ENCODE results near the gene GRAMD4.

DNA sequence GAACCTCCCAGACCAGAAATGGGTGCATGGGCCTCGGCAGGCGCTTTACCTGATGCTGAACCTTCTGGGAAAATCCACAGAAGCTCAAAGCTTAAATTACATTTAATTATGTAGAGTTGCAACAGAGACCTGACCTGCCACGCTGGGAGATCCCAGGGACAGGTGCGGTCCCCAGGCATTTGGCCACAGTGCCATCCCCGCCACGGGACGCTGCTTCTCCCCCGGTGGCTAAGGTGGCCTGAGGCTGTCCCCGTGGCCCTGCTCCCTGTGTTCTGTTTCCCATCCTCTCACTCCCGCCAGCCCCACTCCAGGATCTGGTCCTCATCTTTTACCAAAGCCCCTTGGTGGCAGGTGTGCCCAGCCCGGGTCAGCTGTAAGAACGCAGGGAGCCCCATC, 39.6 kb downstream of the GRAMD4 start:
- TF ChIP-seq POLR2A (IDR thresholded peaks at IDR 0.05; ENCODE audit: low read depth, low read length) = no peak
- TF ChIP-seq PAX5 (IDR thresholded peaks at IDR 0.05; ENCODE audit: insufficient read depth, low read length, severe bottlenecking) = no peak
- no peak for TF ChIP-seq SPI1 (IDR thresholded peaks at IDR 0.05; ENCODE audit: low read depth, low read length)
- no peak for TF ChIP-seq POLR2AphosphoS5 (IDR thresholded peaks at IDR 0.05; ENCODE audit: low read depth, low read length)

Data from GM12891 (cell line).